ENCODE measurements around the gene RIOX2.

- TF ChIP-seq CTCF (IDR thresholded peaks at IDR 0.05) (no peak), POLR2A (IDR thresholded peaks at IDR 0.05) (no peak)
These were observed 22.2 kb upstream of the RIOX2 start for GRCh38 chr3:97994328-97994945.
